NT2/D1 (cell line): ENCODE measurements around the gene TNFRSF1B.

Source experiments
- DNase-seq: peaks from one replicate; pipeline ENCODE4 v3.0.0-alpha.2; 2011; ENCODE audit warnings: low read depth, low spot score
- H3K27me3 ChIP-seq: 2 replicates; pipeline ENCODE4 v1.6.0; 2011; ENCODE audit warnings: mild to moderate bottlenecking; ENCODE audit not compliant: insufficient read length, insufficient read depth
- H3K36me3 ChIP-seq: 2 replicates; pipeline ENCODE4 v1.6.1; 2011; ENCODE audit warnings: mild to moderate bottlenecking, low read length, mixed read lengths; ENCODE audit not compliant: insufficient read depth, insufficient read length
- H3K4me1 ChIP-seq: 2 replicates; pipeline ENCODE4 v1.5.1; 2011; ENCODE audit not compliant: insufficient read depth, insufficient read length
- H3K4me3 ChIP-seq: 2 replicates; pipeline ENCODE4 v1.5.1; 2011; ENCODE audit warnings: low read depth; ENCODE audit not compliant: insufficient read length
- H3K9ac ChIP-seq: 2 replicates; pipeline ENCODE4 v1.6.0; 2011; ENCODE audit warnings: low read depth; ENCODE audit not compliant: insufficient read length
- H3K9me3 ChIP-seq: 2 replicates; pipeline ENCODE4 v1.5.1; 2011; ENCODE audit warnings: mild to moderate bottlenecking, low read length; ENCODE audit not compliant: insufficient read depth
- SUZ12 ChIP-seq: IDR thresholded peaks from 2 replicates; pipeline ENCODE4 v1.6.1; 2011; ENCODE audit not compliant: insufficient read length, insufficient read depth; ENCODE audit errors: extremely low read depth
- YY1 ChIP-seq: IDR thresholded peaks from 2 replicates; pipeline ENCODE4 v1.6.1; 2011; ENCODE audit not compliant: insufficient read length, insufficient read depth
- ZNF274 ChIP-seq: IDR thresholded peaks from 2 replicates; pipeline ENCODE4 v1.6.1; 2011; ENCODE audit warnings: mild to moderate bottlenecking, low read depth, low read length

Gene TNFRSF1B

GRCh38 chr1:12166834-12167492 is at the start of gene TNFRSF1B:
TSS of gene TNFRSF1B (plus strand) at chr1:12166991. CDS start at chr1:12167092, 101 bp downstream.
- Histone ChIP-seq H3K9ac (peak within 1 kb of the TSS; percentile 50), H3K36me3 (no peaks in the 10 kb centered on the region), H3K27me3 (peaks cover 34% of the 10 kb centered on the region), H3K4me1 (peaks cover 9% of the 10 kb centered on the region), H3K4me3 (peak within 1 kb of the TSS; percentile 36), H3K9me3 (no peaks in the 10 kb centered on the region)
- no peak for TF ChIP-seq SUZ12
- no peak for TF ChIP-seq YY1
- TF ChIP-seq ZNF274, result no peak
- DNase-seq, result no peak

- H3K9ac ChIP-seq, result no peak overlapping the region
- H3K9me3 ChIP-seq, result no peaks in the 10 kb centered on the region
- no peaks in the 10 kb centered on the region for H3K4me1 ChIP-seq
- H3K4me3 ChIP-seq, result no peak overlapping the region
- no peak for TF ChIP-seq YY1
- TF ChIP-seq ZNF274, result no peak
- TF ChIP-seq SUZ12, result no peak
- H3K27me3 ChIP-seq, result no peaks in the 10 kb centered on the region
- peaks cover 54% of the 10 kb centered on the region for H3K36me3 ChIP-seq
- DNase-seq, result no peak
Measured at GRCh38 chr1:12121212-12122003, 45.4 kb upstream of the TNFRSF1B start.

- Histone ChIP-seq H3K4me1 (no peaks in the 10 kb centered on the region), H3K9me3 (no peaks in the 10 kb centered on the region), H3K36me3 (peaks cover 58% of the 10 kb centered on the region), H3K9ac (no peak overlapping the region), H3K4me3 (no peak overlapping the region), H3K27me3 (no peaks in the 10 kb centered on the region)
- no peak for DNase-seq
- TF ChIP-seq SUZ12 (no peak), ZNF274 (no peak), YY1 (no peak)
Measured at GRCh38 chr1:12123172-12123571, 43.6 kb upstream of the TNFRSF1B start.

- H3K9me3 ChIP-seq, result no peaks in the 10 kb centered on the region
- H3K36me3 ChIP-seq, result peaks cover 56% of the 10 kb centered on the region
- TF ChIP-seq ZNF274, result no peak
- no peak for TF ChIP-seq YY1
- TF ChIP-seq SUZ12, result no peak
- peak; percentile 11 for DNase-seq
- H3K27me3 ChIP-seq, result no peaks in the 10 kb centered on the region
- H3K4me3 ChIP-seq, result no peak overlapping the region
- no peak overlapping the region for H3K9ac ChIP-seq
- no peaks in the 10 kb centered on the region for H3K4me1 ChIP-seq
Measured at GRCh38 chr1:12124693-12125421, 41.9 kb upstream of the TNFRSF1B start.

GRCh38 chr1:12125422-12126355 is 41.1 kb upstream of the TNFRSF1B start:
- no peak for DNase-seq
- Histone ChIP-seq H3K4me1 (no peaks in the 10 kb centered on the region), H3K36me3 (peaks cover 50% of the 10 kb centered on the region), H3K4me3 (no peak overlapping the region), H3K9me3 (no peaks in the 10 kb centered on the region), H3K9ac (peak overlapping the region; percentile 32), H3K27me3 (no peaks in the 10 kb centered on the region)
- TF ChIP-seq ZNF274 (no peak), YY1 (no peak), SUZ12 (no peak)

GRCh38 chr1:12126781-12127180 is 40.0 kb upstream of the TNFRSF1B start:
- DNase-seq, result no peak
- H3K4me1 ChIP-seq, result no peaks in the 10 kb centered on the region
- no peak overlapping the region for H3K9ac ChIP-seq
- H3K4me3 ChIP-seq, result no peak overlapping the region
- no peaks in the 10 kb centered on the region for H3K27me3 ChIP-seq
- no peaks in the 10 kb centered on the region for H3K9me3 ChIP-seq
- peaks cover 39% of the 10 kb centered on the region for H3K36me3 ChIP-seq
- TF ChIP-seq ZNF274 (no peak), SUZ12 (no peak), YY1 (no peak)
